NCI-H446 (cell line): ENCODE measurements around the gene MEX3D.

Experiments used
- DNase-seq, 2 experiments: peaks; one replicate each; lab custom pipeline; 2025; lab: John Stamatoyannopoulos, UW

The MEX3D gene

GRCh38 chr19:1568320-1569019 is at the start of gene MEX3D:
Gene MEX3D, minus strand, starts transcription at chr19:1568325. Its CDS starts 267 bp downstream, at chr19:1568058.
- peak; percentile 50 to 90 for DNase-seq

GRCh38 chr19:1616875-1617274 is 48.8 kb upstream of the MEX3D start:
- DNase-seq: no peak

- DNase-seq: no peak
Observed at GRCh38 chr19:1616396-1616795, 48.3 kb upstream of the MEX3D start.

GRCh38 chr19:1615156-1615765 is 47.1 kb upstream of the MEX3D start:
- DNase-seq: no peak

- DNase-seq: no peak
Observed at GRCh38 chr19:1613808-1614570, 45.9 kb upstream of the MEX3D start.

- DNase-seq: no peak
Observed at GRCh38 chr19:1613146-1613545, 45.0 kb upstream of the MEX3D start.

GRCh38 chr19:1612114-1613086 is 44.3 kb upstream of the MEX3D start:
- no peak for DNase-seq

GRCh38 chr19:1611353-1611752 is 43.2 kb upstream of the MEX3D start:
- no peak for DNase-seq

GRCh38 chr19:1610579-1610978 is 42.5 kb upstream of the MEX3D start:
- no peak for DNase-seq

- DNase-seq: no peak
Observed at GRCh38 chr19:1609680-1610474, 41.8 kb upstream of the MEX3D start.

- DNase-seq: no peak
Observed at GRCh38 chr19:1609103-1609396, 40.9 kb upstream of the MEX3D start.

GRCh38 chr19:1608359-1609102 is 40.4 kb upstream of the MEX3D start:
- DNase-seq: no peak

- no peak for DNase-seq
Observed at GRCh38 chr19:1606138-1606651, 38.1 kb upstream of the MEX3D start.

GRCh38 chr19:1605236-1606137 is 37.4 kb upstream of the MEX3D start, which contains the start of gene UQCR11:
Gene UQCR11, minus strand, starts transcription at chr19:1605462. Its CDS starts 53 bp downstream, at chr19:1605409.
- DNase-seq: peak; percentile 98

GRCh38 chr19:1602091-1602707 is 34.1 kb upstream of the MEX3D start:
- DNase-seq: no peak

- no peak for DNase-seq
Observed at GRCh38 chr19:1601613-1602064, 33.5 kb upstream of the MEX3D start.

GRCh38 chr19:1599460-1599846 is 31.3 kb upstream of the MEX3D start:
- no peak for DNase-seq

- DNase-seq: no peak
Observed at GRCh38 chr19:1598777-1599459, 30.8 kb upstream of the MEX3D start.
